A549 (cell line): ENCODE results near the gene MTTP.

Source experiments
- CEBPB ChIP-seq, 2 experiments: fragments of >200 bp in 1 of 2; sonication (Bioruptor Twin) in 1 of 2; formaldehyde crosslinking in 1 of 2; IDR thresholded peaks; 2 replicates each; pipeline ENCODE4 v1.6.1; 2012 to 2016
- CHD2 ChIP-seq: fragments of 150-350 bp; IDR thresholded peaks from 2 replicates; pipeline ENCODE4 v1.6.1; 2014; ENCODE audit warnings: low read length; ENCODE audit not compliant: partially characterized antibody
- FOXS1 ChIP-seq: fragments of 250-450 bp; sonication (Bioruptor Pico); IDR thresholded peaks from 2 replicates; pipeline ENCODE4 v1.5.0; 2020; ENCODE audit warnings: mild to moderate bottlenecking, moderate library complexity
- JUN ChIP-seq, 2 experiments: fragments of >200 bp; sonication (Bioruptor Twin); formaldehyde crosslinking; IDR thresholded peaks; 2 replicates in 1 of 2; 3 replicates in 1 of 2; pipeline ENCODE4 v1.6.1; 2016 to 2017
- NFE2L2 ChIP-seq: fragments of 150-350 bp; conservative IDR thresholded peaks from 2 replicates; pipeline ENCODE4 v1.6.1; 2014; ENCODE audit warnings: low read length
- POLR2A ChIP-seq: IDR thresholded peaks from 2 replicates; pipeline ENCODE4 v1.6.1; 2012; ENCODE audit warnings: mild to moderate bottlenecking, low read length
- RAD21 ChIP-seq, 2 experiments: fragments of >200 bp in 1 of 2; sonication (Bioruptor Twin) in 1 of 2; formaldehyde crosslinking in 1 of 2; IDR thresholded peaks in 1 of 2; conservative IDR thresholded peaks in 1 of 2; 2 replicates in 1 of 2; 3 replicates in 1 of 2; pipeline ENCODE4 v1.6.1; 2012 to 2018; ENCODE audit warnings: inconsistent platforms in 1 of 2
- SMC3 ChIP-seq: fragments of >200 bp; sonication (Bioruptor Twin); formaldehyde crosslinking; IDR thresholded peaks from 3 replicates; pipeline ENCODE4 v1.6.1; 2018; ENCODE audit warnings: inconsistent platforms
- TP53 ChIP-seq: fragments of 250-450 bp; sonication (Bioruptor Pico); IDR thresholded peaks from 2 replicates; pipeline ENCODE4 v1.5.0; 2021; ENCODE audit warnings: mild to moderate bottlenecking, moderate library complexity
- TF ChIP-seq, protein P1 (sequence below): fragments of >200 bp; sonication (Bioruptor Twin); formaldehyde crosslinking; IDR thresholded peaks from 3 replicates; pipeline ENCODE4 v1.5.1; 2016
- TF ChIP-seq, protein P2 (sequence below): fragments of 250-450 bp; sonication (Bioruptor Pico); IDR thresholded peaks from 2 replicates; pipeline ENCODE4 v1.5.0; 2021; ENCODE audit warnings: mild to moderate bottlenecking, moderate library complexity, borderline replicate concordance
- TF ChIP-seq, protein P3 (sequence below): fragments of 150-350 bp; IDR thresholded peaks from 2 replicates; pipeline ENCODE4 v1.6.1; 2014; ENCODE audit warnings: low read depth, mild to moderate bottlenecking, low read length
- TF ChIP-seq, protein P4 (sequence below): fragments of 200-600 bp; sonication (generic); IDR thresholded peaks from 2 replicates; pipeline ENCODE4 v1.6.1; 2016; ENCODE audit warnings: antibody characterized with exemption, mild to moderate bottlenecking, moderate library complexity

DNA sequence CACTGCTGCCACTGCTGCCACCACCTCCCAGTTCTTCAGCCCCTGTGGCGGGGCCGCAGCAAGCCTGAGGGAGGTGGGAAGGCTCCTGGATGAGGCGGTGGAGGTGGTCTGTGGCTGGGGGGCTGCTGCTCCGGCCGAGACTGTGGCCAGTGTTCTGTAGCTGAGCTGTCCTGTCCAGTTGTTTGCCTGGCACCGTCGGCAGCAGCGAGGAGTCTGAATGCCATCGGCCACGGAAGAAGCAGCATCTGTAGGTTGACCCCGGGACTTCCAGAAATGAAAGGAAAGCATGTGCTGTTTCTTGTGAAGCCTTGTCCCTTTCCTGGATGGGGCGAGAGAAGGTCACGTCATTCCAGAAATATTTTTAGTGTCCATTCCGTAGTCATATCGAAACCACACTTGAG lies 79.7 kb downstream of the MTTP start:
- TF ChIP-seq, protein P1, sequence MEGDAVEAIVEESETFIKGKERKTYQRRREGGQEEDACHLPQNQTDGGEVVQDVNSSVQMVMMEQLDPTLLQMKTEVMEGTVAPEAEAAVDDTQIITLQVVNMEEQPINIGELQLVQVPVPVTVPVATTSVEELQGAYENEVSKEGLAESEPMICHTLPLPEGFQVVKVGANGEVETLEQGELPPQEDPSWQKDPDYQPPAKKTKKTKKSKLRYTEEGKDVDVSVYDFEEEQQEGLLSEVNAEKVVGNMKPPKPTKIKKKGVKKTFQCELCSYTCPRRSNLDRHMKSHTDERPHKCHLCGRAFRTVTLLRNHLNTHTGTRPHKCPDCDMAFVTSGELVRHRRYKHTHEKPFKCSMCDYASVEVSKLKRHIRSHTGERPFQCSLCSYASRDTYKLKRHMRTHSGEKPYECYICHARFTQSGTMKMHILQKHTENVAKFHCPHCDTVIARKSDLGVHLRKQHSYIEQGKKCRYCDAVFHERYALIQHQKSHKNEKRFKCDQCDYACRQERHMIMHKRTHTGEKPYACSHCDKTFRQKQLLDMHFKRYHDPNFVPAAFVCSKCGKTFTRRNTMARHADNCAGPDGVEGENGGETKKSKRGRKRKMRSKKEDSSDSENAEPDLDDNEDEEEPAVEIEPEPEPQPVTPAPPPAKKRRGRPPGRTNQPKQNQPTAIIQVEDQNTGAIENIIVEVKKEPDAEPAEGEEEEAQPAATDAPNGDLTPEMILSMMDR: no peak
- TF ChIP-seq, protein P2, sequence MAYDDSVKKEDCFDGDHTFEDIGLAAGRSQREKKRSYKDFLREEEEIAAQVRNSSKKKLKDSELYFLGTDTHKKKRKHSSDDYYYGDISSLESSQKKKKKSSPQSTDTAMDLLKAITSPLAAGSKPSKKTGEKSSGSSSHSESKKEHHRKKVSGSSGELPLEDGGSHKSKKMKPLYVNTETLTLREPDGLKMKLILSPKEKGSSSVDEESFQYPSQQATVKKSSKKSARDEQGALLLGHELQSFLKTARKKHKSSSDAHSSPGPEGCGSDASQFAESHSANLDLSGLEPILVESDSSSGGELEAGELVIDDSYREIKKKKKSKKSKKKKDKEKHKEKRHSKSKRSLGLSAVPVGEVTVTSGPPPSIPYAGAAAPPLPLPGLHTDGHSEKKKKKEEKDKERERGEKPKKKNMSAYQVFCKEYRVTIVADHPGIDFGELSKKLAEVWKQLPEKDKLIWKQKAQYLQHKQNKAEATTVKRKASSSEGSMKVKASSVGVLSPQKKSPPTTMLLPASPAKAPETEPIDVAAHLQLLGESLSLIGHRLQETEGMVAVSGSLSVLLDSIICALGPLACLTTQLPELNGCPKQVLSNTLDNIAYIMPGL (CRISPR knock-in tag): no peak
- no peak for TF ChIP-seq NFE2L2
- TF ChIP-seq POLR2A: no peak
- TF ChIP-seq TP53 (CRISPR knock-in tag): no peak
- TF ChIP-seq JUN (IDR thresholded peaks at IDR 0.05): no peak
- TF ChIP-seq SMC3: no peak
- no peak for TF ChIP-seq RAD21 (conservative IDR thresholded peaks at IDR 0.05 in 1 of 2, IDR thresholded peaks at IDR 0.05 in 1 of 2)
- TF ChIP-seq, protein P3, sequence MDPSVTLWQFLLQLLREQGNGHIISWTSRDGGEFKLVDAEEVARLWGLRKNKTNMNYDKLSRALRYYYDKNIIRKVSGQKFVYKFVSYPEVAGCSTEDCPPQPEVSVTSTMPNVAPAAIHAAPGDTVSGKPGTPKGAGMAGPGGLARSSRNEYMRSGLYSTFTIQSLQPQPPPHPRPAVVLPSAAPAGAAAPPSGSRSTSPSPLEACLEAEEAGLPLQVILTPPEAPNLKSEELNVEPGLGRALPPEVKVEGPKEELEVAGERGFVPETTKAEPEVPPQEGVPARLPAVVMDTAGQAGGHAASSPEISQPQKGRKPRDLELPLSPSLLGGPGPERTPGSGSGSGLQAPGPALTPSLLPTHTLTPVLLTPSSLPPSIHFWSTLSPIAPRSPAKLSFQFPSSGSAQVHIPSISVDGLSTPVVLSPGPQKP: no peak
- TF ChIP-seq, protein P4, sequence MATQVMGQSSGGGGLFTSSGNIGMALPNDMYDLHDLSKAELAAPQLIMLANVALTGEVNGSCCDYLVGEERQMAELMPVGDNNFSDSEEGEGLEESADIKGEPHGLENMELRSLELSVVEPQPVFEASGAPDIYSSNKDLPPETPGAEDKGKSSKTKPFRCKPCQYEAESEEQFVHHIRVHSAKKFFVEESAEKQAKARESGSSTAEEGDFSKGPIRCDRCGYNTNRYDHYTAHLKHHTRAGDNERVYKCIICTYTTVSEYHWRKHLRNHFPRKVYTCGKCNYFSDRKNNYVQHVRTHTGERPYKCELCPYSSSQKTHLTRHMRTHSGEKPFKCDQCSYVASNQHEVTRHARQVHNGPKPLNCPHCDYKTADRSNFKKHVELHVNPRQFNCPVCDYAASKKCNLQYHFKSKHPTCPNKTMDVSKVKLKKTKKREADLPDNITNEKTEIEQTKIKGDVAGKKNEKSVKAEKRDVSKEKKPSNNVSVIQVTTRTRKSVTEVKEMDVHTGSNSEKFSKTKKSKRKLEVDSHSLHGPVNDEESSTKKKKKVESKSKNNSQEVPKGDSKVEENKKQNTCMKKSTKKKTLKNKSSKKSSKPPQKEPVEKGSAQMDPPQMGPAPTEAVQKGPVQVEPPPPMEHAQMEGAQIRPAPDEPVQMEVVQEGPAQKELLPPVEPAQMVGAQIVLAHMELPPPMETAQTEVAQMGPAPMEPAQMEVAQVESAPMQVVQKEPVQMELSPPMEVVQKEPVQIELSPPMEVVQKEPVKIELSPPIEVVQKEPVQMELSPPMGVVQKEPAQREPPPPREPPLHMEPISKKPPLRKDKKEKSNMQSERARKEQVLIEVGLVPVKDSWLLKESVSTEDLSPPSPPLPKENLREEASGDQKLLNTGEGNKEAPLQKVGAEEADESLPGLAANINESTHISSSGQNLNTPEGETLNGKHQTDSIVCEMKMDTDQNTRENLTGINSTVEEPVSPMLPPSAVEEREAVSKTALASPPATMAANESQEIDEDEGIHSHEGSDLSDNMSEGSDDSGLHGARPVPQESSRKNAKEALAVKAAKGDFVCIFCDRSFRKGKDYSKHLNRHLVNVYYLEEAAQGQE: no peak
- TF ChIP-seq CHD2: no peak
- TF ChIP-seq FOXS1 (CRISPR knock-in tag): no peak
- no peak for TF ChIP-seq CEBPB (IDR thresholded peaks at IDR 0.05)
